Esophagus muscularis mucosa (tissue), 4 donors: Measurements from ENCODE around the gene HAAO. TPM values are rescaled to one million over a fixed set of nuclear protein-coding genes. Genes with fewer than 3 reads are reported as not detected.

Experiments
- DNase-seq: peaks from one replicate; pipeline ENCODE4 v3.0.0-alpha.2; 2017; ENCODE audit errors: extremely low spot score
- H3K27ac ChIP-seq, 4 donors: fragments of 200-600 bp; sonication (generic); replicated peaks in 1 of 4; 1 replicate in 3 of 4; 2 replicates in 1 of 4; pipeline ENCODE4 v1.5.1; 2016 to 2019; ENCODE audit warnings: mild to moderate bottlenecking in 1 of 4
- H3K27me3 ChIP-seq, 4 donors: fragments of 200-600 bp; sonication (generic); one replicate each; pipeline versions ENCODE4 v1.5.1 to v1.6.0; 2016 to 2019
- H3K36me3 ChIP-seq, 4 donors: fragments of 200-600 bp; sonication (generic); one replicate each; pipeline ENCODE4 v1.5.1; 2016 to 2019
- H3K4me1 ChIP-seq, 4 donors: fragments of 200-600 bp; sonication (generic); one replicate each; pipeline ENCODE4 v1.5.1; 2016 to 2019
- H3K4me3 ChIP-seq, 4 donors: fragments of 200-600 bp; sonication (generic); 1 replicate in 2 of 4; 2 replicates in 2 of 4; pipeline ENCODE4 v1.5.1; 2016 to 2019; ENCODE audit warnings: mild to moderate bottlenecking in 4 of 4, moderate library complexity in 1 of 4
- H3K9me3 ChIP-seq, 4 donors: fragments of 200-600 bp; sonication (generic); 1 replicate in 3 of 4; 2 replicates in 1 of 4; pipeline ENCODE4 v1.5.1; 2016 to 2019
- CTCF ChIP-seq, 3 experiments: fragments of 200-600 bp in 2 of 3; fragments of 450-650 bp in 1 of 3; sonication (generic) in 2 of 3; IDR thresholded peaks; one replicate each; pipeline ENCODE4 v1.5.1; 2017 to 2019; ENCODE audit warnings: antibody characterized with exemption in 3 of 3, mild to moderate bottlenecking in 2 of 3, moderate library complexity in 1 of 3
- EP300 ChIP-seq: sonication (generic); formaldehyde crosslinking; IDR thresholded peaks from one replicate; pipeline ENCODE4 v1.6.1; 2017; ENCODE audit warnings: antibody characterized with exemption
- POLR2A ChIP-seq: fragments of 450-650 bp; IDR thresholded peaks from one replicate; pipeline ENCODE4 v1.6.1; 2017; ENCODE audit warnings: antibody characterized with exemption, moderate library complexity, mild to moderate bottlenecking, low read depth
- POLR2AphosphoS5 ChIP-seq, 2 donors: sonication (generic); formaldehyde crosslinking; IDR thresholded peaks; one replicate each; pipeline ENCODE4 v1.6.1; 2017; ENCODE audit warnings: antibody characterized with exemption in 2 of 2
- WGBS: methylation state at CpG from one replicate; pipeline ENCODE4 v1.1.5; 2018; 5-methylcytosine and 5-hydroxymethylcytosine counted together
- intact Hi-C: fragments of 100-400 bp; cut with DNase I; formaldehyde crosslinking; loops from one replicate; pipeline ENCODE4 v1.15.1; 2023
- total RNA-seq, 4 donors: library from RNA; depleted of rRNA; stranded (reverse); fragments of >200 nt; gene quantifications; one replicate each; pipeline versions ENCODE4 v1.1.0 to v1.2.1, GENCODE V29; 2016

The HAAO gene
- total RNA-seq, 4 donors from 2014 or later = 2.9 to 4.8 (median 4.0) TPM

GRCh38 chr2:42744545-42745082, 47.8 kb downstream of the HAAO start:
- Histone ChIP-seq H3K9me3 (no peaks in the 10 kb centered on the region), H3K27ac (no peak overlapping the region), H3K4me1 (no peaks in the 10 kb centered on the region), H3K27me3 (no peaks in the 10 kb centered on the region), H3K4me3 (no peak overlapping the region), H3K36me3 (peaks cover 4 to 29% (median 9%) of the 10 kb centered on the region in 4 donors)
- TF ChIP-seq CTCF (IDR thresholded peaks at IDR 0.05) (no peak), EP300 (no peak), POLR2A (no peak), POLR2AphosphoS5 (IDR thresholded peaks at IDR 0.05) (no peak)
- DNase-seq = peak; percentile 19
- intact Hi-C loops = no loop called here
- WGBS = 94% methylated on average over 3 of the region's 3 CpGs

- peak; percentile 42 for DNase-seq
- Histone ChIP-seq H3K27me3 (no peaks in the 10 kb centered on the region), H3K9me3 (no peaks in the 10 kb centered on the region), H3K4me1 (no peaks in the 10 kb centered on the region), H3K4me3 (no peak overlapping the region), H3K27ac (no peak overlapping the region), H3K36me3 (peaks cover 4 to 26% (median 9%) of the 10 kb centered on the region in 4 donors)
- intact Hi-C loops = no loop called here
- TF ChIP-seq POLR2AphosphoS5 (IDR thresholded peaks at IDR 0.05) (no peak), EP300 (no peak), CTCF (IDR thresholded peaks at IDR 0.05) (no peak), POLR2A (no peak)
- 88% methylated on average over 1 of the region's 1 CpG for WGBS
Observed at GRCh38 chr2:42743659-42743990, 48.8 kb downstream of the HAAO start.

GRCh38 chr2:42742740-42743658, 49.4 kb downstream of the HAAO start:
- H3K4me1 ChIP-seq = no peaks in the 10 kb centered on the region
- WGBS = 69% methylated on average over 2 of the region's 2 CpGs
- no peaks in the 10 kb centered on the region for H3K9me3 ChIP-seq
- DNase-seq = peak; percentile 42
- H3K27me3 ChIP-seq = no peaks in the 10 kb centered on the region
- TF ChIP-seq POLR2A = no peak
- no peak for TF ChIP-seq EP300
- TF ChIP-seq POLR2AphosphoS5 (IDR thresholded peaks at IDR 0.05) = no peak
- TF ChIP-seq CTCF (IDR thresholded peaks at IDR 0.05) = no peak
- H3K27ac ChIP-seq = no peak overlapping the region
- no peak overlapping the region for H3K4me3 ChIP-seq
- H3K36me3 ChIP-seq = peaks cover 4 to 27% (median 9%) of the 10 kb centered on the region in 4 donors
- intact Hi-C loops = no loop called here

GRCh38 chr2:42741140-42741539, 51.2 kb downstream of the HAAO start:
- Histone ChIP-seq H3K36me3 (peaks cover 0 to 36% (median 13%) of the 10 kb centered on the region in 4 donors), H3K4me3 (no peak overlapping the region), H3K27ac (no peak overlapping the region), H3K27me3 (no peaks in the 10 kb centered on the region), H3K4me1 (no peaks in the 10 kb centered on the region), H3K9me3 (no peaks in the 10 kb centered on the region)
- no peak for TF ChIP-seq POLR2AphosphoS5 (IDR thresholded peaks at IDR 0.05)
- TF ChIP-seq EP300 = no peak
- TF ChIP-seq POLR2A = no peak
- TF ChIP-seq CTCF (IDR thresholded peaks at IDR 0.05) = no peak
- DNase-seq = no peak
- WGBS = 94% methylated on average over 3 of the region's 3 CpGs
- intact Hi-C loops = no loop called here
